ENCODE measurements around the gene ERLEC1. TPM values are rescaled to one million over a fixed set of nuclear protein-coding genes. Genes with fewer than 3 reads are reported as not detected.
A peak's percentile ranks its signal among the peaks of the same experiment; 100 is the strongest.
"Not testable (repeated sequence)": the region's sequence is repeated elsewhere in the genome, so short reads cannot be mapped to it uniquely, and the experiment has no call there.

ERLEC1 gene
- total RNA-seq, 4 donors from 2014 or later, result 30.9 to 86.1 (median 36.5) TPM

DNA sequence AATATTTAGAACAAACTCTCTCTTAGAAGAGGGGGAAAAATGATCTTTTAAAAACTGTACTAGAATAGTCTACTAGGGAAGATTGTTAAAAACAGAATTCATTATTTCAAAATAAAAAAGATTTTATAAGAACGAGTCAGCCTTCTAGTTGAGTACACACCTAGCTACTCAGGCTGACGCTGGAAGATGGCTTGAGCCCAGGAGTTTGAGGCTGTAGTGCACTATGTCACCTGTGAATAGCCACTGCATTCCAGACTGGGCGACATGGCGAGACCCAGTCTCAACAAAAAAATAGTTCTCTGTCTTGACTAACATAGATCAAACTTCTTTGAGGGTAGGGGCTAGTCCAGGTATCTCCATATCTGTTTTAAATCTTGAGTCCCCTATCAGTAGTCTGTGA lies 33.9 kb downstream of the ERLEC1 start:
- no peak for TF ChIP-seq EP300 (IDR thresholded peaks at IDR 0.05)
- TF ChIP-seq, protein P1, sequence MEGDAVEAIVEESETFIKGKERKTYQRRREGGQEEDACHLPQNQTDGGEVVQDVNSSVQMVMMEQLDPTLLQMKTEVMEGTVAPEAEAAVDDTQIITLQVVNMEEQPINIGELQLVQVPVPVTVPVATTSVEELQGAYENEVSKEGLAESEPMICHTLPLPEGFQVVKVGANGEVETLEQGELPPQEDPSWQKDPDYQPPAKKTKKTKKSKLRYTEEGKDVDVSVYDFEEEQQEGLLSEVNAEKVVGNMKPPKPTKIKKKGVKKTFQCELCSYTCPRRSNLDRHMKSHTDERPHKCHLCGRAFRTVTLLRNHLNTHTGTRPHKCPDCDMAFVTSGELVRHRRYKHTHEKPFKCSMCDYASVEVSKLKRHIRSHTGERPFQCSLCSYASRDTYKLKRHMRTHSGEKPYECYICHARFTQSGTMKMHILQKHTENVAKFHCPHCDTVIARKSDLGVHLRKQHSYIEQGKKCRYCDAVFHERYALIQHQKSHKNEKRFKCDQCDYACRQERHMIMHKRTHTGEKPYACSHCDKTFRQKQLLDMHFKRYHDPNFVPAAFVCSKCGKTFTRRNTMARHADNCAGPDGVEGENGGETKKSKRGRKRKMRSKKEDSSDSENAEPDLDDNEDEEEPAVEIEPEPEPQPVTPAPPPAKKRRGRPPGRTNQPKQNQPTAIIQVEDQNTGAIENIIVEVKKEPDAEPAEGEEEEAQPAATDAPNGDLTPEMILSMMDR (IDR thresholded peaks at IDR 0.05), result no peak
- no peak overlapping the region for H3K27ac ChIP-seq
- H3K9me3 ChIP-seq, result no peaks in the 10 kb centered on the region
- no peak overlapping the region for H3K4me3 ChIP-seq
- peaks cover 4% of the 10 kb centered on the region for H3K4me1 ChIP-seq
- H3K36me3 ChIP-seq, result peaks cover 33% of the 10 kb centered on the region
- no peaks in the 10 kb centered on the region for H3K27me3 ChIP-seq
- WGBS, result 77% methylated on average over 4 of the region's 4 CpGs
- DNase-seq (ENCODE audit: low spot score in 2 of 2), result no peak

DNA sequence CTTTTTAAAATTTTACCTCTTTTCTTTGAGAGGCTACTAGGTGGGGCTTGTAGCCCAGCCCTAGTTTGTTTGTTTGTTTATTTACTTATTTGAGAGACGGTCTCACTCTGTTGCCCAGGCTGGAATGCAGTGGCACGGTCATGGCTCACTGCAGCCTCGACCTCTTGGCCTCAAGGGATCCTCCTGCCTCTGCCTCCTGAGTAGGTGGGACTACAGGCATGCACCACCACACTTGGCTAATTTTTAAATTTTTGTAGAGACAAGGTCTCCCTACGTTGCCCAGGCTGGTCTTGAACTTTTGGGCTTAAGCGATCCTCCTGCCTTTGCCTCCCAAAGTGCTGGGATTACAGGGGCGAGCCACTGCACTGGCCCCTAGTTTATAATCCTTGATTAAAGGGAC lies 35.0 kb downstream of the ERLEC1 start:
- Histone ChIP-seq H3K36me3 (peaks cover 24% of the 10 kb centered on the region), H3K4me1 (peaks cover 15% of the 10 kb centered on the region), H3K27ac (no peak overlapping the region), H3K4me3 (no peak overlapping the region), H3K9me3 (no peaks in the 10 kb centered on the region), H3K27me3 (no peaks in the 10 kb centered on the region)
- TF ChIP-seq, protein P1 (IDR thresholded peaks at IDR 0.05), result no peak
- TF ChIP-seq EP300 (IDR thresholded peaks at IDR 0.05) (no peak), POLR2AphosphoS5 (IDR thresholded peaks at IDR 0.05) (no peak), POLR2A (IDR thresholded peaks at IDR 0.05) (no peak)
- WGBS, result 92% methylated on average over 6 of the region's 6 CpGs
- DNase-seq (ENCODE audit: low spot score in 2 of 2), result no peak

DNA sequence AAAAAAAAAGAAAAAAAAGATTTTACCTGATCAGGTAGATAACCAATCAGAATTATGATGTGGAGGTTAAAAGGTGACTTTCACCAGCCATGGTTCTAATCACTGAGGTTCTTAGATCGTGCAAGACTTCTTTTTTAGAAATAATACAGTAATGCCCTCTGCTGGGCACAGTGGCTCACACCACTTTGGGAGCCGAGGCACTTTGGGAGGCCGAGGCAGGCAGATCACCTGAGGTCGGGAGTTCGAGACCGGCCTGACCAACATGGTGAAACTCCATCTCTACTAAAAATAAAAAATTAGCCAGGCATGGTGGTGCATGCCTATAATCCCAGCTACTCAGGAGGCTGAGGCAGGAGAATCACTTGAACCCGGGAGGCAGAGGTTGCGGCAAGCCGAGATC lies 36.8 kb downstream of the ERLEC1 start:
- not testable (repeated sequence) for H3K27ac ChIP-seq; H3K27me3 ChIP-seq; H3K9me3 ChIP-seq; DNase-seq (ENCODE audit: low spot score in 2 of 2); H3K4me3 ChIP-seq
- WGBS, result 90% methylated on average over 9 of the region's 9 CpGs
- Histone ChIP-seq H3K36me3 (peaks cover 12% of the 10 kb centered on the region), H3K4me1 (peaks cover 29% of the 10 kb centered on the region)

DNA sequence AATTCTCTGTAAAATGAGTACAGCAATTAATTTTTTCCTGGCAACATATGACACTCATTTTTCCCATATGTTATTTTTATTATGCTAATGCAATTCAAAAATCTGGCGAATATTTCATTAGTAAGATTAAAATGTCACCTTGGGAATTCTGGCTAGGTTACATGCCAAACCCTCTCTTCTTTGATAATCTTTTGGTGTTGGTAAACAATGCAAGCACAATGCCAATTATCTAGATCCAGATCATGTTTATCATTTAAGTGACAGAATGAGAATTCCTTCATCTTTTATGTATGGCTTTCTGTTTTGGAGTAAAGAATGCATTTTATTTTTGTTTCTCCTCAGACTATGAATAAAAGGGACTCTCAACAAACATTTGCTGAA lies 39.2 kb downstream of the ERLEC1 start:
- Histone ChIP-seq H3K27ac (peak overlapping the region; percentile 79), H3K36me3 (no peaks in the 10 kb centered on the region), H3K4me3 (no peak overlapping the region), H3K27me3 (no peaks in the 10 kb centered on the region), H3K4me1 (peaks cover 29% of the 10 kb centered on the region), H3K9me3 (no peaks in the 10 kb centered on the region)
- WGBS, result 40% methylated on average over 1 of the region's 1 CpG
- TF ChIP-seq EP300 (IDR thresholded peaks at IDR 0.05) (no peak), POLR2A (IDR thresholded peaks at IDR 0.05) (no peak), POLR2AphosphoS5 (IDR thresholded peaks at IDR 0.05) (no peak)
- TF ChIP-seq, protein P1 (IDR thresholded peaks at IDR 0.05), result no peak
- DNase-seq (ENCODE audit: low spot score in 2 of 2), result no peak

DNA sequence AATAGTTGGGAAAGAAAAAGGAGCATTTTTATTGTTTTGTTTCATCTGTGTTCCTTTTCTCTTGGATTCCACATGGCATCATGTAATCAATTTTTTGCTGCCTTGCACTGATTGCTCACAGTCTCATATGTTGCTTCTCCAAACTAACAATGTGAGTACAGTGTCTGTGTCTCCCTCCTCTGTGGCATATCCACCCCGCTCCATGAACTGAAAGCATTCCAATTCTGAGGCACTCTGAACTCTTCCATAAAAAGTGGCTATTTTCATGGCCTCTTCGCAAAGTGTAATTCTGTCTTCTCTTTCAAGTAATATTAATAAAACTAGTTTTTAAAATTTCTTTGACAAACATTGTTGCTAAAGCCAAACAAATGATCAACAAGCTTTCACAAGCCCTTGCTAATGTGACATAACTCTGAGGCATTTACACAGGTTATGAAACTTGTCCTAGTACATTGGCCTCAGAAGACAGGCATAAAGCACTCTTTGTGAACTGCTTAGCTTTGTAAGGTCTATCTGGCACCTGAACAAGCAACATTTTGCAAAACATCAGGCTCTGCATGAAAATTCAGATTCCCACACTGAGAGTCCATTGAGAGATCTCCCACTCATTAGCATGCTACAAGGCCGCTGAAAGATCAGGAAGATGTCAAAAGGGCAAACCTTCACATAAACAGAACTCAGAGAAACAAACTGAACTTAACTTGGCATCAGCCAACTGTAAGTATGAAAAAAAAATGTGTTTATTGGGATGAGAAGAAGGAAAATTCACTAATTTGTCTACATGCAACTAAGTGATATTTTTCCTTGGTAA lies 39.9 kb downstream of the ERLEC1 start:
- TF ChIP-seq POLR2AphosphoS5 (IDR thresholded peaks at IDR 0.05) (peak in 2 of 3 donors; percentile 33 to 58), POLR2A (IDR thresholded peaks at IDR 0.05) (no peak)
- WGBS, result 36% methylated on average over 3 of the region's 3 CpGs
- Histone ChIP-seq H3K27me3 (no peaks in the 10 kb centered on the region), H3K27ac (peak overlapping the region; percentile 79), H3K9me3 (no peaks in the 10 kb centered on the region), H3K4me3 (no peak overlapping the region), H3K36me3 (no peaks in the 10 kb centered on the region), H3K4me1 (peaks cover 29% of the 10 kb centered on the region)
- DNase-seq (ENCODE audit: low spot score in 2 of 2), result no peak

DNA sequence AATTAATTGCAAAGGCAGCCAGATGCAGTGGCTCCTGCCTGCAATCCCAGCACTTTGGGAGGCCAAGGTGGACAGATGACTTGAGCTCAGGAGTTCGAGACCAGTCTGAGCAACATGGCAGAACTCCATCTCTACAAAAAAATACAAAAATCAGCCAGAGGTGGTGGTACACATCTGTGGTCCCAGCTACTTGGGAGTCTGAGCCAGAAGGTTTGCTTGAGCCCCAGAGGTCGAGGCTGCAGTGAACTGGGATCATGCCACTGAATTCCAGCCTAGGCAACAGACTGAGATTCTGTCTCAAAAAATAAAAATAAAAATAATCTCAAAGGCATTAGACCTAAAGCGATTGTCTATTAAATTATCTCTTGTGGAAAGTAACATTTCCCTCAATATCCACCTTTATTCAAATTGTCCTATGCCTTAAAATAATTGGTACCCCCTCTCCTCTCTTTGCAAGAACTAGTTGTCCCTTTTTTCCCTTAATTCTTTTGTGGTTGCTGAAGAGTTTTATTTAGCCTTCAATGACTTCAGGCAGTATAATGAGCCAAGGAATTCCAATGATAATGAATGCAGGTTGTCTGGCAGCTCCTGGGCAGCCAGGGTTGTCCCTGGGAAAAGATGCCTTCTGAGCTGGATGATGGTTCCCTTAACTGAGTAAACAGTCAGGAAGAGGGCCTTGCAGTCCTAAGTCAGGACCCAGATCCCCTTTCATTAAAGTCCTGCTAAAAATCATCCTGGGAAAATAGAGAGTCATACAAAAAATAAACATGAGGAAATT lies 40.7 kb downstream of the ERLEC1 start:
- 65% methylated on average over 3 of the region's 3 CpGs for WGBS
- no peaks in the 10 kb centered on the region for H3K27me3 ChIP-seq
- H3K27ac ChIP-seq, result peak overlapping the region; percentile 79
- DNase-seq (ENCODE audit: low spot score in 2 of 2), result no peak
- no peaks in the 10 kb centered on the region for H3K36me3 ChIP-seq
- H3K9me3 ChIP-seq, result no peaks in the 10 kb centered on the region
- TF ChIP-seq, protein P1 (IDR thresholded peaks at IDR 0.05), result no peak
- TF ChIP-seq EP300 (IDR thresholded peaks at IDR 0.05), result no peak
- TF ChIP-seq POLR2A (IDR thresholded peaks at IDR 0.05), result no peak
- no peak for TF ChIP-seq POLR2AphosphoS5 (IDR thresholded peaks at IDR 0.05)
- no peak overlapping the region for H3K4me3 ChIP-seq
- H3K4me1 ChIP-seq, result peaks cover 29% of the 10 kb centered on the region

Data from suprapubic skin (tissue), 4 donors.